H9 (cell line): ENCODE results near the gene RALBP1. TPM values are rescaled to one million over a fixed set of nuclear protein-coding genes. Genes with fewer than 3 reads are reported as not detected.

Experiments
- DNase-seq: peaks from one replicate; pipeline ENCODE4 v3.0.0-alpha.2; 2017
- H2AFZ ChIP-seq: one replicate; pipeline ENCODE4 v1.6.1; 2013; ENCODE audit warnings: mild to moderate bottlenecking, low read length, control low read depth, moderate library complexity
- H2AK5ac ChIP-seq: 2 replicates; pipeline ENCODE4 v1.6.1; 2013; ENCODE audit warnings: low read length, control low read depth, mixed read lengths; ENCODE audit not compliant: insufficient read length
- H2BK120ac ChIP-seq: one replicate; pipeline ENCODE4 v1.6.1; 2013; ENCODE audit warnings: low read depth, mild to moderate bottlenecking, low read length, control low read depth, inconsistent platforms; ENCODE audit not compliant: poor library complexity, severe bottlenecking
- H2BK12ac ChIP-seq: 2 replicates; pipeline ENCODE4 v1.6.1; 2013; ENCODE audit warnings: low read length, control low read depth, mixed read lengths, low read depth; ENCODE audit not compliant: insufficient read length
- H2BK15ac ChIP-seq: 2 replicates; pipeline ENCODE4 v1.6.1; 2013; ENCODE audit warnings: low read depth, low read length, control low read depth
- H2BK20ac ChIP-seq: one replicate; pipeline ENCODE4 v1.6.1; 2013; ENCODE audit warnings: low read depth, mild to moderate bottlenecking, low read length, control low read depth, inconsistent platforms; ENCODE audit not compliant: poor library complexity, severe bottlenecking
- H2BK5ac ChIP-seq: 2 replicates; pipeline ENCODE4 v1.6.1; 2013; ENCODE audit warnings: low read length, control low read depth, mixed read lengths; ENCODE audit not compliant: insufficient read length
- H3K14ac ChIP-seq: 2 replicates; pipeline ENCODE4 v1.6.1; 2013; ENCODE audit warnings: low read length, control low read depth; ENCODE audit not compliant: insufficient read depth
- H3K18ac ChIP-seq: 2 replicates; pipeline ENCODE4 v1.6.1; 2013; ENCODE audit warnings: low read depth, mild to moderate bottlenecking, mixed read lengths, low read length, control low read depth; ENCODE audit not compliant: insufficient read length
- H3K23ac ChIP-seq: 2 replicates; pipeline ENCODE4 v1.6.1; 2013; ENCODE audit warnings: low read length, control low read depth, mixed read lengths, low read depth; ENCODE audit not compliant: insufficient read length
- H3K23me2 ChIP-seq: 2 replicates; pipeline ENCODE4 v1.6.1; 2013; ENCODE audit warnings: low read depth, mild to moderate bottlenecking, mixed read lengths, low read length, control low read depth; ENCODE audit not compliant: insufficient read length, poor library complexity, severe bottlenecking
- H3K27ac ChIP-seq: 2 replicates; pipeline ENCODE4 v1.5.1; 2013; ENCODE audit warnings: low read length, control low read depth, mixed read lengths, low read depth; ENCODE audit not compliant: insufficient read length
- H3K27me3 ChIP-seq: 2 replicates; pipeline ENCODE4 v1.6.1; 2013; ENCODE audit warnings: low read length, control low read depth, inconsistent platforms; ENCODE audit not compliant: insufficient read depth
- H3K4ac ChIP-seq: 2 replicates; pipeline ENCODE4 v1.6.1; 2013; ENCODE audit warnings: low read depth, mild to moderate bottlenecking, control low read depth, inconsistent platforms, low read length, moderate library complexity
- H3K4me1 ChIP-seq: 2 replicates; pipeline ENCODE4 v1.6.1; 2013; ENCODE audit warnings: low read length, control low read depth, inconsistent platforms; ENCODE audit not compliant: insufficient read depth
- H3K4me2 ChIP-seq: 2 replicates; pipeline ENCODE4 v1.6.1; 2013; ENCODE audit warnings: low read length, control low read depth, mixed read lengths; ENCODE audit not compliant: insufficient read length, insufficient read depth
- H3K56ac ChIP-seq: 2 replicates; pipeline ENCODE4 v1.6.1; 2013; ENCODE audit warnings: low read depth, mild to moderate bottlenecking, mixed read lengths, low read length, control low read depth; ENCODE audit not compliant: insufficient read length
- H3K79me1 ChIP-seq: 2 replicates; pipeline ENCODE4 v1.6.1; 2013; ENCODE audit warnings: low read depth, mild to moderate bottlenecking, moderate library complexity, low read length, control low read depth, inconsistent platforms; ENCODE audit not compliant: insufficient read depth, poor library complexity, severe bottlenecking
- H3K79me2 ChIP-seq: 2 replicates; pipeline ENCODE4 v1.6.1; 2013; ENCODE audit warnings: low read length, control low read depth, inconsistent platforms; ENCODE audit not compliant: insufficient read depth
- H3K9ac ChIP-seq: 2 replicates; pipeline ENCODE4 v1.6.1; 2013; ENCODE audit warnings: low read length, control low read depth, mixed read lengths; ENCODE audit not compliant: insufficient read length; ENCODE audit errors: extremely low read depth
- H3K9me3 ChIP-seq: one replicate; pipeline ENCODE4 v1.6.1; 2013; ENCODE audit warnings: low read depth, low read length, inconsistent platforms; ENCODE audit not compliant: control insufficient read depth
- H3T11ph ChIP-seq: one replicate; pipeline ENCODE4 v1.6.1; 2013; ENCODE audit warnings: mild to moderate bottlenecking, low read length, control low read depth, inconsistent platforms
- H4K20me1 ChIP-seq: one replicate; pipeline ENCODE4 v1.6.1; 2013; ENCODE audit not compliant: control insufficient read depth, insufficient read length, insufficient read depth
- H4K5ac ChIP-seq: 2 replicates; pipeline ENCODE4 v1.6.1; 2013; ENCODE audit warnings: low read depth, mild to moderate bottlenecking, mixed read lengths, low read length, control low read depth; ENCODE audit not compliant: insufficient read length
- H4K8ac ChIP-seq: replicated peaks from 2 replicates; pipeline ENCODE4 v1.6.1; 2013; ENCODE audit warnings: low read length, control low read depth, mixed read lengths, low read depth; ENCODE audit not compliant: insufficient read length
- H4K91ac ChIP-seq: 2 replicates; pipeline ENCODE4 v1.6.1; 2013; ENCODE audit warnings: low read depth, mild to moderate bottlenecking, moderate library complexity, mixed read lengths, low read length, control low read depth; ENCODE audit not compliant: insufficient read length
- H3K27ac Mint-ChIP-seq, 3 experiments: 2 replicates in 2 of 3; 3 replicates in 1 of 3; pipeline ENCODE4 v1.8.0; 2020 to 2021; ENCODE audit warnings: mixed read lengths in 3 of 3, mild to moderate bottlenecking in 1 of 3, moderate library complexity in 1 of 3
- H3K27me3 Mint-ChIP-seq: 2 replicates; pipeline ENCODE4 v1.8.0; 2021; ENCODE audit warnings: low read depth, mild to moderate bottlenecking, moderate library complexity, mixed read lengths
- H3K36me3 Mint-ChIP-seq, 3 experiments: 2 replicates in 2 of 3; 3 replicates in 1 of 3; pipeline ENCODE4 v1.8.0; 2020 to 2021; ENCODE audit warnings: low read depth in 3 of 3, mixed read lengths in 3 of 3; ENCODE audit not compliant: insufficient read depth in 1 of 3
- H3K4me1 Mint-ChIP-seq, 2 experiments: 2 replicates each; pipeline ENCODE4 v1.8.0; 2020; ENCODE audit warnings: mixed read lengths in 2 of 2
- H3K4me3 Mint-ChIP-seq, 2 experiments: 2 replicates in 1 of 2; 3 replicates in 1 of 2; pipeline ENCODE4 v1.8.0; 2020 to 2021; ENCODE audit warnings: mild to moderate bottlenecking in 2 of 2, mixed read lengths in 2 of 2, moderate library complexity in 1 of 2
- H3K9me3 Mint-ChIP-seq, 2 experiments: 2 replicates in 1 of 2; 3 replicates in 1 of 2; pipeline ENCODE4 v1.8.0; 2020; ENCODE audit warnings: mild to moderate bottlenecking in 2 of 2, mixed read lengths in 2 of 2, moderate library complexity in 1 of 2
- WGBS: extraction: QIAGEN DNeasy Blood & Tissue Kit; methylation state at CpG from one replicate; pipeline ENCODE4 v1.1.7; 2013; ENCODE audit warnings: missing lambda C conversion rate, low lambda C conversion rate, mixed read lengths; ENCODE audit not compliant: insufficient read length; ENCODE audit errors: extremely low coverage; 5-methylcytosine and 5-hydroxymethylcytosine counted together
- total RNA-seq: library from RNA; stranded (reverse); gene quantifications from 2 replicates; pipeline ENCODE4 v1.2.1, GENCODE V29; 2021
- TF ChIP-seq, protein P1 (sequence below): fragments of 200-600 bp; sonication (generic); conservative IDR thresholded peaks from 3 replicates; pipeline ENCODE4 v1.8.0; 2021; ENCODE audit warnings: antibody characterized with exemption, mild to moderate bottlenecking

RALBP1 gene
- total RNA-seq, 1 experiment from 2014 or later = 51.0 TPM

DNA sequence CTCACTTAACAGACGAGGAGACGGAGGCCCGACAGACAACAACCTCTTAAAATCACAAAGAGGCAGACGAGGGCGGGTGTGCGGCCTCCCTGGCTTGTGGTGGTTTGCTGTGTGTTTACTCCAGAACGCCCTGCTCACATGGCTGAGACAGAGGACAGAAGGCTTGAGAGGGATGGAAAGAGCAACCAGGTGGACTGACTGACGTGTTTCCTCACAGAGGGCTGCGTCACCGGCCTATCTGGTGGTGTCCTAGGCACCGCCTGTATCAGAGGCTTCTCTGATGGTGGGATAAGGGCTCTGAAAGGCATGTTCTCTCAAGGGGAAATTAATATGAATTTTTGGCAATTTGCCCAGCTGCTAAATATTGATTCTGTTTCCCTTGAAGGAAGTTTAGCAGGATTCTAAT, 47.0 kb upstream of the RALBP1 start:
- Histone ChIP-seq H2BK5ac (no peak overlapping the region), H2BK20ac (no peak overlapping the region), H3T11ph (no peak overlapping the region), H2BK15ac (no peak overlapping the region), H3K9me3 (no peaks in the 10 kb centered on the region), H3K14ac (no peak overlapping the region), H2BK12ac (no peak overlapping the region), H4K8ac (no peak overlapping the region), H3K4me1 (no peaks in the 10 kb centered on the region), H3K27ac (no peak overlapping the region), H2AFZ (no peak overlapping the region), H3K27me3 (no peaks in the 10 kb centered on the region), H3K56ac (no peak overlapping the region), H4K91ac (no peak overlapping the region), H4K20me1 (no peaks in the 10 kb centered on the region), H3K23me2 (no peaks in the 10 kb centered on the region), H3K79me2 (no peaks in the 10 kb centered on the region), H3K4me2 (no peak overlapping the region), H4K5ac (no peak overlapping the region), H2AK5ac (no peak overlapping the region), H3K79me1 (no peaks in the 10 kb centered on the region), H3K18ac (no peak overlapping the region), H3K4ac (no peak overlapping the region), H2BK120ac (no peak overlapping the region), H3K23ac (no peak overlapping the region), H3K9ac (no peak overlapping the region)
- DNase-seq = no peak
- H3K27me3 Mint-ChIP-seq = peaks cover 1% of the 10 kb centered on the region; the same call in 1 of the 2 replicates
- peaks cover 9 to 13% of the 10 kb centered on the region in 2 experiments; a peak in 3 of 5 replicates for H3K9me3 Mint-ChIP-seq
- H3K36me3 Mint-ChIP-seq = peaks cover under 1 to 14% (median 3%) of the 10 kb centered on the region in 3 experiments; a peak in 4 of 7 replicates
- no peak overlapping the region for H3K27ac Mint-ChIP-seq
- H3K4me1 Mint-ChIP-seq = peaks cover 1 to 2% of the 10 kb centered on the region in 2 experiments
- WGBS = no CpG with 5 or more reads among the region's 11 CpGs
- TF ChIP-seq, protein P1, sequence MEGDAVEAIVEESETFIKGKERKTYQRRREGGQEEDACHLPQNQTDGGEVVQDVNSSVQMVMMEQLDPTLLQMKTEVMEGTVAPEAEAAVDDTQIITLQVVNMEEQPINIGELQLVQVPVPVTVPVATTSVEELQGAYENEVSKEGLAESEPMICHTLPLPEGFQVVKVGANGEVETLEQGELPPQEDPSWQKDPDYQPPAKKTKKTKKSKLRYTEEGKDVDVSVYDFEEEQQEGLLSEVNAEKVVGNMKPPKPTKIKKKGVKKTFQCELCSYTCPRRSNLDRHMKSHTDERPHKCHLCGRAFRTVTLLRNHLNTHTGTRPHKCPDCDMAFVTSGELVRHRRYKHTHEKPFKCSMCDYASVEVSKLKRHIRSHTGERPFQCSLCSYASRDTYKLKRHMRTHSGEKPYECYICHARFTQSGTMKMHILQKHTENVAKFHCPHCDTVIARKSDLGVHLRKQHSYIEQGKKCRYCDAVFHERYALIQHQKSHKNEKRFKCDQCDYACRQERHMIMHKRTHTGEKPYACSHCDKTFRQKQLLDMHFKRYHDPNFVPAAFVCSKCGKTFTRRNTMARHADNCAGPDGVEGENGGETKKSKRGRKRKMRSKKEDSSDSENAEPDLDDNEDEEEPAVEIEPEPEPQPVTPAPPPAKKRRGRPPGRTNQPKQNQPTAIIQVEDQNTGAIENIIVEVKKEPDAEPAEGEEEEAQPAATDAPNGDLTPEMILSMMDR = no peak
- H3K4me3 Mint-ChIP-seq = no peak overlapping the region; a peak in 1 of 5 replicates
